ENCODE data around the gene CLN5.
"Not testable (repeated sequence)": the region's sequence is repeated elsewhere in the genome, so short reads cannot be mapped to it uniquely, and the experiment has no call there.

Gene CLN5

GRCh38 chr13:76991796-76992547 lies at the start of gene CLN5:
TSS of gene CLN5 (plus strand) at chr13:76992081. CDS start at chr13:76992099, 18 bp downstream.
- Mint-ChIP-seq H3K27ac (peak within 1 kb of the TSS; percentile 99), H3K27me3 (ENCODE audit: low read depth) (peaks cover 5% of the 10 kb centered on the region), H3K4me3 (peak within 1 kb of the TSS; percentile 97), H3K9me3 (no peaks in the 10 kb centered on the region), H3K4me1 (ENCODE audit: low read depth) (peaks cover 38% of the 10 kb centered on the region), H3K36me3 (ENCODE audit: low read depth) (peaks cover 25% of the 10 kb centered on the region)
- DNase-seq (ENCODE audit: low spot score), result peak; percentile 97

GRCh38 chr13:76942363-76942762 lies 49.5 kb upstream of the CLN5 start:
- Mint-ChIP-seq H3K36me3 (ENCODE audit: low read depth) (no peaks in the 10 kb centered on the region), H3K27ac (no peak overlapping the region), H3K9me3 (no peaks in the 10 kb centered on the region), H3K4me3 (no peak overlapping the region), H3K27me3 (ENCODE audit: low read depth) (peaks cover 2% of the 10 kb centered on the region), H3K4me1 (ENCODE audit: low read depth) (no peaks in the 10 kb centered on the region)
- no peak for DNase-seq (ENCODE audit: low spot score)

GRCh38 chr13:76943646-76944045 lies 48.2 kb upstream of the CLN5 start:
- no peaks in the 10 kb centered on the region for H3K9me3 Mint-ChIP-seq
- no peak overlapping the region for H3K27ac Mint-ChIP-seq
- H3K4me3 Mint-ChIP-seq, result no peak overlapping the region
- no peaks in the 10 kb centered on the region for H3K36me3 Mint-ChIP-seq (ENCODE audit: low read depth)
- peaks cover 2% of the 10 kb centered on the region for H3K27me3 Mint-ChIP-seq (ENCODE audit: low read depth)
- no peaks in the 10 kb centered on the region for H3K4me1 Mint-ChIP-seq (ENCODE audit: low read depth)
- DNase-seq (ENCODE audit: low spot score), result no peak

- H3K4me3 Mint-ChIP-seq, result no peak overlapping the region
- no peaks in the 10 kb centered on the region for H3K9me3 Mint-ChIP-seq
- H3K27me3 Mint-ChIP-seq (ENCODE audit: low read depth), result peaks cover 2% of the 10 kb centered on the region
- DNase-seq (ENCODE audit: low spot score), result no peak
- no peak overlapping the region for H3K27ac Mint-ChIP-seq
- H3K36me3 Mint-ChIP-seq (ENCODE audit: low read depth), result no peaks in the 10 kb centered on the region
- no peaks in the 10 kb centered on the region for H3K4me1 Mint-ChIP-seq (ENCODE audit: low read depth)
Measured at GRCh38 chr13:76944456-76944855, 47.4 kb upstream of the CLN5 start.

- Mint-ChIP-seq H3K27ac (no peak within 1 kb of the TSS), H3K27me3 (ENCODE audit: low read depth) (no peaks in the 10 kb centered on the region), H3K9me3 (no peaks in the 10 kb centered on the region), H3K4me3 (no peak within 1 kb of the TSS), H3K4me1 (ENCODE audit: low read depth) (no peaks in the 10 kb centered on the region), H3K36me3 (ENCODE audit: low read depth) (no peaks in the 10 kb centered on the region)
- DNase-seq (ENCODE audit: low spot score), result no peak
Measured at GRCh38 chr13:76948149-76948548, 43.7 kb upstream of the CLN5 start, which contains the start of gene ACOD1. TSS of gene ACOD1 (plus strand) at chr13:76948511. CDS start at chr13:76948559, 48 bp downstream.

- no peak overlapping the region for H3K4me3 Mint-ChIP-seq
- no peak for DNase-seq (ENCODE audit: low spot score)
- no peaks in the 10 kb centered on the region for H3K9me3 Mint-ChIP-seq
Measured at GRCh38 chr13:76950101-76950500, 41.8 kb upstream of the CLN5 start.

GRCh38 chr13:76953968-76954367 lies 37.9 kb upstream of the CLN5 start:
- Mint-ChIP-seq H3K36me3 (ENCODE audit: low read depth) (no peaks in the 10 kb centered on the region), H3K27me3 (ENCODE audit: low read depth) (no peaks in the 10 kb centered on the region), H3K4me1 (ENCODE audit: low read depth) (no peaks in the 10 kb centered on the region), H3K4me3 (no peak overlapping the region), H3K9me3 (peaks cover 9% of the 10 kb centered on the region), H3K27ac (no peak overlapping the region)
- DNase-seq (ENCODE audit: low spot score), result no peak

More at GRCh38 chr13:76950101-76950500, 41.8 kb upstream of the CLN5 start:
- H3K36me3 Mint-ChIP-seq (ENCODE audit: low read depth), result no peaks in the 10 kb centered on the region
- no peak overlapping the region for H3K27ac Mint-ChIP-seq
- no peaks in the 10 kb centered on the region for H3K4me1 Mint-ChIP-seq (ENCODE audit: low read depth)
- no peaks in the 10 kb centered on the region for H3K27me3 Mint-ChIP-seq (ENCODE audit: low read depth)

DNA sequence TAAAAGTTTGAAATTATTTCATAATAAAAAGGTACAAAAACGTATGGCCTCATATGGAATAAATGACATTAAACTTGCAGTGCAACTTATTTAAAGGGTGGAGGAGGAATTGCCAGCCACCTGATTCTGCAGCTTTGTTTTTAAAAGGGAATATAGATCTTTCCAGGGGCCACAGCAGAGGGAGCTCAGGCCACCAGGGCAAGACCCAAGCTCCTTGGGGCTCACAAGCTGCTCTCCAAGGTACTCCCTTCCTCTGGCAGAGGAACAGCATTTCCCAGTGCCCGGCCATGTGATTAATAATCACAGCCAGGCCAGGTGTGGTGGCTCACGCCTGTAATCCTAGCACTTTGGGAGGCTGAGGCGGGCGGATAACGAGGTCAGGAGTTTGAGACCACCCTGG lies 37.3 kb upstream of the CLN5 start:
- DNase-seq (ENCODE audit: low spot score), result no peak
- Mint-ChIP-seq H3K36me3 (ENCODE audit: low read depth) (no peaks in the 10 kb centered on the region), H3K27ac (no peak overlapping the region), H3K9me3 (peaks cover 13% of the 10 kb centered on the region), H3K4me1 (ENCODE audit: low read depth) (no peaks in the 10 kb centered on the region), H3K4me3 (no peak overlapping the region), H3K27me3 (ENCODE audit: low read depth) (no peaks in the 10 kb centered on the region)

GRCh38 chr13:76955193-76955592 lies 36.7 kb upstream of the CLN5 start:
- no peaks in the 10 kb centered on the region for H3K27me3 Mint-ChIP-seq (ENCODE audit: low read depth)
- H3K27ac Mint-ChIP-seq, result no peak overlapping the region
- H3K4me1 Mint-ChIP-seq (ENCODE audit: low read depth), result no peaks in the 10 kb centered on the region
- DNase-seq (ENCODE audit: low spot score), result no peak
- peaks cover 15% of the 10 kb centered on the region for H3K9me3 Mint-ChIP-seq
- H3K36me3 Mint-ChIP-seq (ENCODE audit: low read depth), result no peaks in the 10 kb centered on the region
- H3K4me3 Mint-ChIP-seq, result no peak overlapping the region

- Mint-ChIP-seq H3K9me3 (peaks cover 20% of the 10 kb centered on the region), H3K4me1 (ENCODE audit: low read depth) (no peaks in the 10 kb centered on the region), H3K4me3 (no peak overlapping the region), H3K27me3 (ENCODE audit: low read depth) (no peaks in the 10 kb centered on the region), H3K36me3 (ENCODE audit: low read depth) (no peaks in the 10 kb centered on the region), H3K27ac (no peak overlapping the region)
- DNase-seq (ENCODE audit: low spot score), result no peak
Measured at GRCh38 chr13:76955661-76956060, 36.2 kb upstream of the CLN5 start.

DNA sequence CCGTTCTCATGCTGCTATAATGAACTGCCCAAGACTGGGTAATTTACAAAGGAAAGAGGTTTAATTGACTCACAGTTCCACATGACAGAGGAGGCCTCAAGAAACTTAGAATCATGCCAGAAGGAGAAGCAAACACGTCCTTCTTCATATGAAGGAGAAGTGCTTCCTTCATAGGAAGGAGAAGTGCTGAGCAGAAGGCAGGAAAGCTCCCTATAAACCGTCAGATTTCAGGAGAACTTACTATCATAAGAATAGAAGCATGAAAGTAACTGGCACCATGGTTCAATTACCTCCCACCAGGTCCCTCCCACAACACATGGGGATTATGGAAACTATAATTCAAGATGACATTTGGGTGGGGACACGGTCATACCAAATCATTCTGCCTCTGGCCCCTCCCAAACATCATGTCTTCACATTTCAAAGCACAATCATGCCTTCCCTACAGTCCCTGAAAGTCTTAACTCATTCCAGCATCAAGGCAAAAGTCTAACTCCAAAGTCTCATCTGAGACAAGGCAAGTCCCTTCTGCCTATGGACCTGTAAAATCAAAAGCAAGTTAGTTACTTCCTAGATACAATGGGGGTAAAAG lies 32.9 kb upstream of the CLN5 start:
- H3K27ac Mint-ChIP-seq, result no peak overlapping the region
- peaks cover 27% of the 10 kb centered on the region for H3K9me3 Mint-ChIP-seq
- no peak overlapping the region for H3K4me3 Mint-ChIP-seq
- peaks cover 1% of the 10 kb centered on the region for H3K36me3 Mint-ChIP-seq (ENCODE audit: low read depth)
- no peaks in the 10 kb centered on the region for H3K4me1 Mint-ChIP-seq (ENCODE audit: low read depth)
- H3K27me3 Mint-ChIP-seq (ENCODE audit: low read depth), result no peaks in the 10 kb centered on the region
- DNase-seq (ENCODE audit: low spot score), result no peak

DNA sequence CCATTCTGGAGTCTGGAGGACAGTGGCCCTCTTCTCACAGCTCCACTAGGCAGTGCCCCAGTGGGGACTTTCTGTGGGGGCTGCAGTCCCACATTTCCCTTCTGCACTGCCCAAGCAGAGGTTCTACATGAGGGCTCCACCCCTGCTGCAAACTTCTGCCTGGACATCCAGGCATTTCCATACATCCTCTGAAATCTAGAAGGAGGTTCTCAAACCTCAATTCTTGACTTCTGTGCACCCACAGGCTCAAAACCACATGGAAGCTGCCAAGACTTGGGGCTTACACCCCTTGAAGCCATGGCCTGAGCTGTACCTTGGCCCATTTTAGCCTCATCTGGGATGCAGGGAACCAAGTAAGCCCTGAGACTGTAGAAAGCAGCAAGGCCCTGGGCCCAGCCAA lies 32.1 kb upstream of the CLN5 start:
- H3K27ac Mint-ChIP-seq; H3K36me3 Mint-ChIP-seq (ENCODE audit: low read depth); H3K4me3 Mint-ChIP-seq; H3K27me3 Mint-ChIP-seq (ENCODE audit: low read depth); DNase-seq (ENCODE audit: low spot score); H3K4me1 Mint-ChIP-seq (ENCODE audit: low read depth): not testable (repeated sequence)
- H3K9me3 Mint-ChIP-seq, result peaks cover 27% of the 10 kb centered on the region

- Mint-ChIP-seq H3K27me3 (ENCODE audit: low read depth) (peaks cover 9% of the 10 kb centered on the region), H3K36me3 (ENCODE audit: low read depth) (peaks cover 1% of the 10 kb centered on the region)
Measured at GRCh38 chr13:76965759-76966421, 26.0 kb upstream of the CLN5 start.

GRCh38 chr13:76967031-76967430 lies 24.9 kb upstream of the CLN5 start:
- no peak for DNase-seq (ENCODE audit: low spot score)
- Mint-ChIP-seq H3K27ac (no peak overlapping the region), H3K27me3 (ENCODE audit: low read depth) (peaks cover 12% of the 10 kb centered on the region), H3K4me1 (ENCODE audit: low read depth) (no peaks in the 10 kb centered on the region), H3K36me3 (ENCODE audit: low read depth) (no peaks in the 10 kb centered on the region), H3K9me3 (no peaks in the 10 kb centered on the region), H3K4me3 (no peak overlapping the region)

More at GRCh38 chr13:76965759-76966421, 26.0 kb upstream of the CLN5 start:
- no peak for DNase-seq (ENCODE audit: low spot score)
- Mint-ChIP-seq H3K4me1 (ENCODE audit: low read depth) (no peaks in the 10 kb centered on the region), H3K4me3 (no peak overlapping the region), H3K27ac (no peak overlapping the region), H3K9me3 (peaks cover 5% of the 10 kb centered on the region)

Measured in T-helper 2 cell treated with Interferon-gamma antibody and Interleukin-4, amounts not matched to agents 5 μg/mL and 100 μg/mL, for 36 hours (primary cell).